ENCODE measurements around the gene PSMG3. TPM values are rescaled to one million over a fixed set of nuclear protein-coding genes. Genes with fewer than 3 reads are reported as not detected.

PSMG3 gene
- total RNA-seq, 2 donors from 2014 or later: 21.5 to 22.3 TPM

GRCh38 chr7:1542329-1542728, 27.5 kb downstream of the PSMG3 start:
- no peak for DNase-seq (ENCODE audit: low spot score)
- Histone ChIP-seq H3K27me3 (no peaks in the 10 kb centered on the region), H3K36me3 (peaks cover 55% of the 10 kb centered on the region), H3K4me1 (peaks cover 0 to 29% of the 10 kb centered on the region in 2 donors), H3K4me3 (no peak overlapping the region), H3K9me3 (no peaks in the 10 kb centered on the region), H3K27ac (no peak overlapping the region)
- TF ChIP-seq, protein P1, sequence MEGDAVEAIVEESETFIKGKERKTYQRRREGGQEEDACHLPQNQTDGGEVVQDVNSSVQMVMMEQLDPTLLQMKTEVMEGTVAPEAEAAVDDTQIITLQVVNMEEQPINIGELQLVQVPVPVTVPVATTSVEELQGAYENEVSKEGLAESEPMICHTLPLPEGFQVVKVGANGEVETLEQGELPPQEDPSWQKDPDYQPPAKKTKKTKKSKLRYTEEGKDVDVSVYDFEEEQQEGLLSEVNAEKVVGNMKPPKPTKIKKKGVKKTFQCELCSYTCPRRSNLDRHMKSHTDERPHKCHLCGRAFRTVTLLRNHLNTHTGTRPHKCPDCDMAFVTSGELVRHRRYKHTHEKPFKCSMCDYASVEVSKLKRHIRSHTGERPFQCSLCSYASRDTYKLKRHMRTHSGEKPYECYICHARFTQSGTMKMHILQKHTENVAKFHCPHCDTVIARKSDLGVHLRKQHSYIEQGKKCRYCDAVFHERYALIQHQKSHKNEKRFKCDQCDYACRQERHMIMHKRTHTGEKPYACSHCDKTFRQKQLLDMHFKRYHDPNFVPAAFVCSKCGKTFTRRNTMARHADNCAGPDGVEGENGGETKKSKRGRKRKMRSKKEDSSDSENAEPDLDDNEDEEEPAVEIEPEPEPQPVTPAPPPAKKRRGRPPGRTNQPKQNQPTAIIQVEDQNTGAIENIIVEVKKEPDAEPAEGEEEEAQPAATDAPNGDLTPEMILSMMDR (IDR thresholded peaks at IDR 0.05): no peak

- no peak for DNase-seq (ENCODE audit: low spot score)
- Histone ChIP-seq H3K4me3 (no peak overlapping the region), H3K27ac (no peak overlapping the region), H3K27me3 (no peaks in the 10 kb centered on the region), H3K36me3 (peaks cover 55% of the 10 kb centered on the region), H3K4me1 (peaks cover 0 to 34% of the 10 kb centered on the region in 2 donors), H3K9me3 (no peaks in the 10 kb centered on the region)
- TF ChIP-seq, protein P1 (IDR thresholded peaks at IDR 0.05): no peak
Measured at GRCh38 chr7:1541431-1542162, 28.2 kb downstream of the PSMG3 start.

- Histone ChIP-seq H3K36me3 (peaks cover 55% of the 10 kb centered on the region), H3K27me3 (no peaks in the 10 kb centered on the region), H3K4me3 (no peak overlapping the region), H3K4me1 (peaks cover 0 to 41% of the 10 kb centered on the region in 2 donors), H3K27ac (no peak overlapping the region), H3K9me3 (no peaks in the 10 kb centered on the region)
- TF ChIP-seq, protein P1 (IDR thresholded peaks at IDR 0.05): no peak
- no peak for DNase-seq (ENCODE audit: low spot score)
Measured at GRCh38 chr7:1540776-1541271, 29.0 kb downstream of the PSMG3 start.

DNA sequence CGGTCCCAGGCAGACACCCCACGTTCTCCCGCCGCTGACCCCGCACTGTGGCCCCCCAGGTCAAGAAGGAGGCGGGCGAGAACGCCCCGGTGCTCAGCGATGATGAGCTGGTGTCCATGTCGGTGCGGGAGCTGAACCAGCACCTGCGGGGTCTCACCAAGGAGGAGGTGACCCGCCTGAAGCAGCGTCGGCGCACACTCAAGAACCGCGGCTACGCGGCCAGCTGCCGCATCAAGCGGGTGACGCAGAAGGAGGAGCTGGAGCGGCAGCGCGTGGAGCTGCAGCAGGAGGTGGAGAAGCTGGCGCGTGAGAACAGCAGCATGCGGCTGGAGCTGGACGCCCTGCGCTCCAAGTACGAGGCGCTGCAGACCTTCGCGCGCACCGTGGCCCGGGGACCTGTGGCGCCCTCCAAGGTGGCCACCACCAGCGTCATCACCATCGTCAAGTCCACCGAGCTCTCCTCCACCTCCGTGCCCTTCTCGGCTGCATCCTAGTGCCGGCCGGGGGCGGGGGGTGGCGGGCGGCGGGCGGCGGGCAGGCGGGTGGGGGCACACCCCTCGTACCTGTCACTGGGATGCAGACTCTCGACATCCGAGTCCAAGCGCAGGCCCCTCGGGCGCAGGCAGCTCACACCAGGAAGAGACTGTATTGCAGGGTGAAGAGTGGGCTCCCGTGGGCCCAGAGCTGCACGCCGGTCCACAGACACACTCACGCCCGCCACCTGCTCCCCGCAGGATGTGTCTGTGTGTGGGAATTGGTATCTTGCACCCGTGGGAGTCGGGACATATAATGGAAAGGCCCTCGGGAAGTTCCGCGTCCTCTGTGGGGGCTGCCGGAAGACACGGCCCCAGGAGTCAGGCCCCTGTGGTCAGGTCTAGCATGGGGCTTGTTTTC, 29.7 kb downstream of the PSMG3 start:
- DNase-seq (ENCODE audit: low spot score): no peak
- Histone ChIP-seq H3K9me3 (no peaks in the 10 kb centered on the region), H3K27me3 (no peaks in the 10 kb centered on the region), H3K4me1 (peaks cover 0 to 43% of the 10 kb centered on the region in 2 donors), H3K27ac (peak overlapping the region; percentile 99 to 100), H3K36me3 (peaks cover 61% of the 10 kb centered on the region), H3K4me3 (no peak overlapping the region)
- TF ChIP-seq, protein P1 (IDR thresholded peaks at IDR 0.05): no peak

- Histone ChIP-seq H3K27me3 (no peaks in the 10 kb centered on the region), H3K4me1 (peaks cover 0 to 49% of the 10 kb centered on the region in 2 donors), H3K27ac (peak overlapping the region; percentile 99 to 100), H3K36me3 (peaks cover 59% of the 10 kb centered on the region), H3K4me3 (peak overlapping the region; percentile 42 to 58), H3K9me3 (no peaks in the 10 kb centered on the region)
- DNase-seq (ENCODE audit: low spot score): no peak
- TF ChIP-seq, protein P1 (IDR thresholded peaks at IDR 0.05): no peak
Measured at GRCh38 chr7:1539181-1539881, 30.5 kb downstream of the PSMG3 start.
